ENCODE data around the gene RABGAP1L.
"Not testable (repeated sequence)": the region's sequence is repeated elsewhere in the genome, so short reads cannot be mapped to it uniquely, and the experiment has no call there.

RABGAP1L gene

GRCh38 chr1:174142836-174143235 lies 16.5 kb upstream of the RABGAP1L start:
- DNase-seq (ENCODE audit: low read depth) = no peak
- H3K4me3 ChIP-seq (ENCODE audit: low read depth, low read length) = no peak overlapping the region
- no peak for TF ChIP-seq CTCF (IDR thresholded peaks at IDR 0.05; ENCODE audit: low read depth, low read length, missing control alignments)

- not testable (repeated sequence) for DNase-seq (ENCODE audit: low read depth); H3K4me3 ChIP-seq (ENCODE audit: low read depth, low read length)
These were observed 15.5 kb upstream of the RABGAP1L start for GRCh38 chr1:174143727-174144396.

GRCh38 chr1:174144397-174144783 lies 14.9 kb upstream of the RABGAP1L start:
- DNase-seq (ENCODE audit: low read depth); H3K4me3 ChIP-seq (ENCODE audit: low read depth, low read length): not testable (repeated sequence)

- no peak for DNase-seq (ENCODE audit: low read depth)
- TF ChIP-seq CTCF (IDR thresholded peaks at IDR 0.05; ENCODE audit: low read depth, low read length, missing control alignments) = no peak
- H3K4me3 ChIP-seq (ENCODE audit: low read depth, low read length) = no peak overlapping the region
These were observed 10.1 kb upstream of the RABGAP1L start for GRCh38 chr1:174149216-174149615.

GRCh38 chr1:174150499-174150898 lies 8.8 kb upstream of the RABGAP1L start:
- TF ChIP-seq CTCF (IDR thresholded peaks at IDR 0.05; ENCODE audit: low read depth, low read length, missing control alignments) = no peak

GRCh38 chr1:174152427-174152826 lies 6.9 kb upstream of the RABGAP1L start:
- TF ChIP-seq CTCF (IDR thresholded peaks at IDR 0.05; ENCODE audit: low read depth, low read length, missing control alignments) = no peak
- DNase-seq (ENCODE audit: low read depth) = no peak
- H3K4me3 ChIP-seq (ENCODE audit: low read depth, low read length) = no peak overlapping the region; the same call in 1 of the 2 replicates

More at GRCh38 chr1:174150499-174150898, 8.8 kb upstream of the RABGAP1L start:
- no peak for DNase-seq (ENCODE audit: low read depth)
- H3K4me3 ChIP-seq (ENCODE audit: low read depth, low read length) = no peak overlapping the region

- no peak for TF ChIP-seq CTCF (IDR thresholded peaks at IDR 0.05; ENCODE audit: low read depth, low read length, missing control alignments)
- DNase-seq (ENCODE audit: low read depth) = no peak
- no peak overlapping the region; the same call in 1 of the 2 replicates for H3K4me3 ChIP-seq (ENCODE audit: low read depth, low read length)
These were observed 6.1 kb upstream of the RABGAP1L start for GRCh38 chr1:174153085-174153824.

- no peak for DNase-seq (ENCODE audit: low read depth)
- no peak for TF ChIP-seq CTCF (IDR thresholded peaks at IDR 0.05; ENCODE audit: low read depth, low read length, missing control alignments)
- no peak overlapping the region for H3K4me3 ChIP-seq (ENCODE audit: low read depth, low read length)
These were observed 5.6 kb upstream of the RABGAP1L start for GRCh38 chr1:174153825-174154107.

Measured in GM12864 (cell line).